WTC11 (cell line): ENCODE results near the gene OLIG1.

Experiments
- TF ChIP-seq, protein P1 (sequence below): fragments of 200-600 bp; IDR thresholded peaks from 2 replicates; pipeline ENCODE4 v1.8.0; 2022; ENCODE audit warnings: antibody characterized with exemption
- TF ChIP-seq, protein P2 (sequence below): sonication (generic); formaldehyde crosslinking; IDR thresholded peaks from 2 replicates; pipeline ENCODE4 v1.8.0; 2022; ENCODE audit warnings: mild to moderate bottlenecking, missing genetic modification reagents
- TF ChIP-seq, protein P3 (sequence below): sonication (generic); formaldehyde crosslinking; IDR thresholded peaks from 2 replicates; pipeline ENCODE4 v1.8.1; 2023; ENCODE audit warnings: mild to moderate bottlenecking, missing genetic modification reagents, moderate library complexity
- TF ChIP-seq, protein P4 (sequence below): fragments of 250-450 bp; sonication (Bioruptor Pico); IDR thresholded peaks from 2 replicates; pipeline ENCODE4 v2.1.2; 2022; ENCODE audit warnings: mild to moderate bottlenecking, moderate library complexity
- TF ChIP-seq, protein P5 (sequence below): sonication (generic); formaldehyde crosslinking; IDR thresholded peaks from 2 replicates; pipeline ENCODE4 v1.8.1; 2023; ENCODE audit warnings: mild to moderate bottlenecking, missing genetic modification reagents
- TF ChIP-seq, protein P6 (sequence below): sonication (generic); formaldehyde crosslinking; IDR thresholded peaks from 2 replicates; pipeline ENCODE4 v1.8.1; 2022; ENCODE audit warnings: low read depth, mild to moderate bottlenecking, moderate library complexity, missing genetic modification reagents, borderline replicate concordance

DNA sequence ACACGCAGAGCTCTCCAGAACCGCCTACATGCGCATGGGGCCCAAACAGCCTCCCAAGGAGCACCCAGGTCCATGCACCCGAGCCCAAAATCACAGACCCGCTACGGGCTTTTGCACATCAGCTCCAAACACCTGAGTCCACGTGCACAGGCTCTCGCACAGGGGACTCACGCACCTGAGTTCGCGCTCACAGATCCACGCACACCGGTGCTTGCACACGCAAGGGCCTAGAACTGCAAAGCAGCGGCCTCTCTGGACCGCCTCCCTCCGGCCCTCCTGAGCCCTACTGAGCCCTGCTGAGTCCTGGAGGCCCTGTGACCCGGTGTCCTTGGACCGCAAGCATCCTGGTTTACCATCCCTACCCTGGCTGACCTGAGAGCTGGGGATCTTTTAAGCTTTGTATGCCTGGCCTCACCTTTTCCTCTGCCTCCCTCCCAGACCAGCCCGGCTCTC lies 36.0 kb upstream of the OLIG1 start:
- TF ChIP-seq, protein P1, sequence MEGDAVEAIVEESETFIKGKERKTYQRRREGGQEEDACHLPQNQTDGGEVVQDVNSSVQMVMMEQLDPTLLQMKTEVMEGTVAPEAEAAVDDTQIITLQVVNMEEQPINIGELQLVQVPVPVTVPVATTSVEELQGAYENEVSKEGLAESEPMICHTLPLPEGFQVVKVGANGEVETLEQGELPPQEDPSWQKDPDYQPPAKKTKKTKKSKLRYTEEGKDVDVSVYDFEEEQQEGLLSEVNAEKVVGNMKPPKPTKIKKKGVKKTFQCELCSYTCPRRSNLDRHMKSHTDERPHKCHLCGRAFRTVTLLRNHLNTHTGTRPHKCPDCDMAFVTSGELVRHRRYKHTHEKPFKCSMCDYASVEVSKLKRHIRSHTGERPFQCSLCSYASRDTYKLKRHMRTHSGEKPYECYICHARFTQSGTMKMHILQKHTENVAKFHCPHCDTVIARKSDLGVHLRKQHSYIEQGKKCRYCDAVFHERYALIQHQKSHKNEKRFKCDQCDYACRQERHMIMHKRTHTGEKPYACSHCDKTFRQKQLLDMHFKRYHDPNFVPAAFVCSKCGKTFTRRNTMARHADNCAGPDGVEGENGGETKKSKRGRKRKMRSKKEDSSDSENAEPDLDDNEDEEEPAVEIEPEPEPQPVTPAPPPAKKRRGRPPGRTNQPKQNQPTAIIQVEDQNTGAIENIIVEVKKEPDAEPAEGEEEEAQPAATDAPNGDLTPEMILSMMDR, result no peak
- TF ChIP-seq, protein P2, sequence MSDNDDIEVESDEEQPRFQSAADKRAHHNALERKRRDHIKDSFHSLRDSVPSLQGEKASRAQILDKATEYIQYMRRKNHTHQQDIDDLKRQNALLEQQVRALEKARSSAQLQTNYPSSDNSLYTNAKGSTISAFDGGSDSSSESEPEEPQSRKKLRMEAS (CRISPR knock-in tag), result no peak
- TF ChIP-seq, protein P3, sequence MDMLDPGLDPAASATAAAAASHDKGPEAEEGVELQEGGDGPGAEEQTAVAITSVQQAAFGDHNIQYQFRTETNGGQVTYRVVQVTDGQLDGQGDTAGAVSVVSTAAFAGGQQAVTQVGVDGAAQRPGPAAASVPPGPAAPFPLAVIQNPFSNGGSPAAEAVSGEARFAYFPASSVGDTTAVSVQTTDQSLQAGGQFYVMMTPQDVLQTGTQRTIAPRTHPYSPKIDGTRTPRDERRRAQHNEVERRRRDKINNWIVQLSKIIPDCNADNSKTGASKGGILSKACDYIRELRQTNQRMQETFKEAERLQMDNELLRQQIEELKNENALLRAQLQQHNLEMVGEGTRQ, result no peak
- TF ChIP-seq, protein P4, sequence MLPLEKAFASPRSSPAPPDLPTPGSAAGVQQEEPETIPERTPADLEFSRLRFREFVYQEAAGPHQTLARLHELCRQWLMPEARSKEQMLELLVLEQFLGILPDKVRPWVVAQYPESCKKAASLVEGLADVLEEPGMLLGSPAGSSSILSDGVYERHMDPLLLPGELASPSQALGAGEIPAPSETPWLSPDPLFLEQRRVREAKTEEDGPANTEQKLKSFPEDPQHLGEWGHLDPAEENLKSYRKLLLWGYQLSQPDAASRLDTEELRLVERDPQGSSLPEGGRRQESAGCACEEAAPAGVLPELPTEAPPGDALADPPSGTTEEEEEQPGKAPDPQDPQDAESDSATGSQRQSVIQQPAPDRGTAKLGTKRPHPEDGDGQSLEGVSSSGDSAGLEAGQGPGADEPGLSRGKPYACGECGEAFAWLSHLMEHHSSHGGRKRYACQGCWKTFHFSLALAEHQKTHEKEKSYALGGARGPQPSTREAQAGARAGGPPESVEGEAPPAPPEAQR (CRISPR knock-in tag), result no peak
- TF ChIP-seq, protein P5, sequence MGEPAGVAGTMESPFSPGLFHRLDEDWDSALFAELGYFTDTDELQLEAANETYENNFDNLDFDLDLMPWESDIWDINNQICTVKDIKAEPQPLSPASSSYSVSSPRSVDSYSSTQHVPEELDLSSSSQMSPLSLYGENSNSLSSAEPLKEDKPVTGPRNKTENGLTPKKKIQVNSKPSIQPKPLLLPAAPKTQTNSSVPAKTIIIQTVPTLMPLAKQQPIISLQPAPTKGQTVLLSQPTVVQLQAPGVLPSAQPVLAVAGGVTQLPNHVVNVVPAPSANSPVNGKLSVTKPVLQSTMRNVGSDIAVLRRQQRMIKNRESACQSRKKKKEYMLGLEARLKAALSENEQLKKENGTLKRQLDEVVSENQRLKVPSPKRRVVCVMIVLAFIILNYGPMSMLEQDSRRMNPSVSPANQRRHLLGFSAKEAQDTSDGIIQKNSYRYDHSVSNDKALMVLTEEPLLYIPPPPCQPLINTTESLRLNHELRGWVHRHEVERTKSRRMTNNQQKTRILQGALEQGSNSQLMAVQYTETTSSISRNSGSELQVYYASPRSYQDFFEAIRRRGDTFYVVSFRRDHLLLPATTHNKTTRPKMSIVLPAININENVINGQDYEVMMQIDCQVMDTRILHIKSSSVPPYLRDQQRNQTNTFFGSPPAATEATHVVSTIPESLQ (CRISPR knock-in tag), result no peak
- TF ChIP-seq, protein P6, sequence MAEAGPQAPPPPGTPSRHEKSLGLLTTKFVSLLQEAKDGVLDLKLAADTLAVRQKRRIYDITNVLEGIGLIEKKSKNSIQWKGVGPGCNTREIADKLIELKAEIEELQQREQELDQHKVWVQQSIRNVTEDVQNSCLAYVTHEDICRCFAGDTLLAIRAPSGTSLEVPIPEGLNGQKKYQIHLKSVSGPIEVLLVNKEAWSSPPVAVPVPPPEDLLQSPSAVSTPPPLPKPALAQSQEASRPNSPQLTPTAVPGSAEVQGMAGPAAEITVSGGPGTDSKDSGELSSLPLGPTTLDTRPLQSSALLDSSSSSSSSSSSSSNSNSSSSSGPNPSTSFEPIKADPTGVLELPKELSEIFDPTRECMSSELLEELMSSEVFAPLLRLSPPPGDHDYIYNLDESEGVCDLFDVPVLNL (CRISPR knock-in tag), result no peak
